ENCODE results near the gene ELOVL7.
"Not testable (repeated sequence)": the region's sequence is repeated elsewhere in the genome, so short reads cannot be mapped to it uniquely, and the experiment has no call there.

ELOVL7 gene

GRCh38 chr5:60830581-60831127 is 13.4 kb downstream of the ELOVL7 start:
- no peak for DNase-seq (ENCODE audit: low read depth in 2 of 2)

- no peak for DNase-seq (ENCODE audit: low read depth in 2 of 2)
Observed at GRCh38 chr5:60829490-60830266, 14.4 kb downstream of the ELOVL7 start.

DNA sequence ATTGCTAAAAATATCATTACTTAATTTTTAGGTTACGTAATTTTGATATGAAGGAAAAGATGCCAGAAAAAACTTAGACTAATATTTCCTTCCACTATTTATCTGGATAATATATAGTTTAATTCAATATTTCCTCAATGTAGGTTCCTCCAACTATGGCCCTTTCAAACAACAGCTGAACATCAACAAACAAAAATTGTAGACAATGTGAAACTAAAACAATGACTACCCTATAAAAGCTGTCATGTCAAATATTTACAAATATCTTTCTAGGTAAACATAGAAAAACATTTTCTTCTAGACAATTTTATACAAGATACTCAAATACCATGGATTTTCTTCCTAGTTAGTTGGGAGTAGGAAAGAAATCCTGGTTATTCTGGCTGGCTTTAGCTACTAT is 16.9 kb downstream of the ELOVL7 start:
- DNase-seq (ENCODE audit: low read depth in 2 of 2) = no peak

- DNase-seq (ENCODE audit: low read depth in 2 of 2) = no peak
Observed at GRCh38 chr5:60826653-60827052, 17.4 kb downstream of the ELOVL7 start.

- no peak for DNase-seq (ENCODE audit: low read depth in 2 of 2)
Observed at GRCh38 chr5:60823574-60823973, 20.5 kb downstream of the ELOVL7 start.

GRCh38 chr5:60822285-60822556 is 21.8 kb downstream of the ELOVL7 start:
- no peak for DNase-seq (ENCODE audit: low read depth in 2 of 2)

GRCh38 chr5:60821488-60822284 is 22.4 kb downstream of the ELOVL7 start:
- no peak for DNase-seq (ENCODE audit: low read depth in 2 of 2)

DNA sequence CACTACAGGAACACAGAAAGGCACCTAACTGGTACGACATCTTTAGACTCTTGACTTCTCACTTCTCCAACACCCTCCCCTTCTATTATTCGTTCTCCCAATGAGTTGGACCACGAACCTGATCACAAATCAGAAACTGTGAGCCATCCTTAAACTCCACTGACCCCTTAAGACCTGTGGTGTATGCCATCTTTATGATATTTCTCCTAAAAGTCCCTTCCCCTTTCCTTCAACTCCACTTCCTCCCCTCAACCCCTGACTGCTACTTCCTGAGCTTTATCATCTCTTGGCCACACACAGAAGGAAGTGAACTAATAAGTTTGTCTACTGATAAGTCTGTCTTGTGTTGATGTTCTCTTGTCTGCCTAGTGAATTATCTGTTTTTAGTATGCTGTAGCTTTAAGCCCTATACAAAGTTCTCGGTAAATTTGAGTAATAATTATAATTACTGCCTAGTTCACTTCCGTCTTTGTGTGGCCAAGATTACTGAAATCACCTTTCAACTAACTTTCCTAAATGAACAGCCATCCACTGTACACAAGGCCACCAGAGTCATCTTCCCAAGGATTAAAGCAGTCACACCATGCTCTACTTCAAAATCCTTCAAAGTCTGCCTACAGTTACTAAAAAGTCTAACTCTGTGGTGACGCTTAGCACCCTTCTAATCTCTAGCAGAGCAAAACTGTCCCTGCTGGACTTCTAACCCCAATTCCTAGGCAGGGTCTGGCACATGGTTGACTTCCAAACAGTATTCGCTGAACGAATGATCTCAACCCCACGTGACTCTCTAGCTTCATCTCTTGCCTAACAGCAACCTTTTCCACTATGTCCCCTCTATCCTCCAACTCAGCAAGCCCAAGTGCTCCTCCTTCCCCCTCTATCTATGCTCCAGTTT is 23.2 kb downstream of the ELOVL7 start:
- no peak for DNase-seq (ENCODE audit: low read depth in 2 of 2)

- DNase-seq (ENCODE audit: low read depth in 2 of 2) = not testable (repeated sequence)
Observed at GRCh38 chr5:60816138-60816537, 27.9 kb downstream of the ELOVL7 start.

GRCh38 chr5:60814498-60814897 is 29.6 kb downstream of the ELOVL7 start:
- DNase-seq (ENCODE audit: low read depth in 2 of 2) = no peak

DNA sequence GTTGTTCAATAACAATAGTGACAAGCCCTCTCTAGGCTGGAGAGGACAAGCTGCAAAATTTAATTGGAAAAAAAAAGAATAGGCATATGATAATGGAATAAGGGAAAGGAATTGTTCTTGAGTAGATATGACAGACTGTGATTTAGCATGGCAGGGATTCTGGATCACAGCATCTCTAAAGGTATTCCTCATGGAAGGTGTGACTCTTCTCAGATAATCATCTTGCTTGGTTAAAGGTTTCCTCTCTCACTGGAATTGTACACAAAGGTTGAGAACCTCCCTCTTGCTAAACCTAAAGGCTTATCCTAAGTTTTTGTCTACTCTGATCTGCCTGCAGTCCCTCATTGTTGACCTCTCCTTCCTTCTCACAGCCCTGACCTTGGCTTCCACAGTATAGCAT is 31.6 kb downstream of the ELOVL7 start:
- no peak for DNase-seq (ENCODE audit: low read depth in 2 of 2)

GRCh38 chr5:60811105-60811504 is 33.0 kb downstream of the ELOVL7 start:
- DNase-seq (ENCODE audit: low read depth in 2 of 2) = no peak

DNA sequence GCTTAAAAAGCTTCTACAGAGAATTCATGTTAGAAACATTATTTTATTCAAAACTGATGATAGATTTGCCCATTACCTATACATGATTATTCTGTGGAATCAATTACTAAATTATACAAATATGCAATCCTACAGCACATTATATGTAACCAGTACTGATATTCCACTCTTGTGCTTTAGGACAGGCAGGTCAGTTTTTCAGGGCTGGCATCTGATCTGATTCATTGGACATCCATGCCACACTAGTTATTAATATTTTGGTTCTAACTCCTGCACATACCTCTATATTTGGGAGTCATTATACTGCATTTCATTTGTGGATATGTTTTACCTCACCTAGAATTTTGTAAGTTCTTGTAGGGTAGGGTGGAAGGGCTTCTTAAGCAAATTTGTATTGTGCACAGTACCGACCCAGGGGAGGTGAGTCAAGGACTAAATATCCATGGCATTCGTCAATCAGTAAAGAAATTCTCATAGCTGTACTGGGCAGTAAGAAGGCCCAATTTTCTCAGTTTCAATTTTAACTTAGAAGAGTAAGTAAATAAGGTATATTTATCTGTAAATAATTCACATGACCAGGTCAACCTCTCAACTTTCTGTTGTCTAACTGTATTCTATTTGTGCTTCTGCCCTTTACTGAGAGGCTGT is 33.5 kb downstream of the ELOVL7 start:
- no peak for DNase-seq (ENCODE audit: low read depth in 2 of 2)

DNA sequence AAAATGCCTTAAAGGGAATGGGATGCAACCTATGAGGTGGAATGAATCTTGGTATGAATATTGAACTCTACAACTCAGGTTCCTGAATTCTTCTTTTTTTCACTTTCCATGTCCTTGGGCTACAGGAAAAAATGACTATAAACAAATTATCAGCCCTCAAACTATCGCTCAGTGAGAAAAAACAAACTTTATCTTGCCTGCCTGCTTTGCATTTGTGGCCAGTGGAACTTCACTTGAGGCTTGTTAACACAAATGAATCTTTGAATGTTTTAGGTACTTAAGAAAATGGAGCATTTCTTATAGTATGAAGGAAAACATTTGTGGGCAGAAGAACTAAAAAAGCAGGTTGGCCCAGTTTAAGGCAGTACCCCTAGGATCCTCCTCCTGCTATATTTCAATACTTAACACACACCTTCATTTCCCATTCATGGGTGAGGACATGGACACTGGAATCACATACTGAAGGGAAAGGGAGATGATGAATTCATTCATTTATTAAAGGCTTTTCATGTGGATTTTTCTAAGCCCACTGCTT is 34.1 kb downstream of the ELOVL7 start:
- DNase-seq (ENCODE audit: low read depth in 2 of 2) = no peak

DNA sequence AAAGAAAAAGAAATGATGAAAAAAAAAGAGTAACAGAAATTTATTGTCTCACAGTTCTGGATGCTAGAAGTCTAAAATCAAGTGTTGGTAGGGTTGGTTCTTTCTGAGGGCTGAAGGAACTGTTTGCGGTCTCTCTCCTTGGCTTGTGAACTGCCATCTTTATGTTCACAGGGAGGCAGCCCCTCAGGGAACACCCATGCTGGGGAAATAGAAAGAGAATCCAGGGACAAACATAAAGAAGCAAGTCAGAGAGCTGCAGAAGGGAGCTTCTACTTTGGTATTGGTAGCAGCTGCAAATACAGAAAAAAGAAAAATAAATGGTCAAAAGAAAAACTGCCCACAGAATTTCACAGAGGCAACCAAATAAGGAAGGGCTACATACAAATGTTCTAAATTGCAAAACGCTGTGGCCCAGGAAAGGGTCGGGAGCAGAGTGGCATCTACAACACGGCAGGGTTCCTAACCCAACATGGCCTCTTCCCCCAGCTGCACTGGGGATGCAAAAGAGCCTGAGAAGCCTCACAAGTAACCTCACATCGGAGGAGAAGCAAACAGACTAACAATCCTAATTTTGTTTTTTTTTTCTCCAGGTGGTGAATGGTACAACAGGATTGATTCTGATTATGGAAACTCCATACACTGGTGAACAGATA is 37.4 kb downstream of the ELOVL7 start:
- DNase-seq (ENCODE audit: low read depth in 2 of 2) = no peak

DNA sequence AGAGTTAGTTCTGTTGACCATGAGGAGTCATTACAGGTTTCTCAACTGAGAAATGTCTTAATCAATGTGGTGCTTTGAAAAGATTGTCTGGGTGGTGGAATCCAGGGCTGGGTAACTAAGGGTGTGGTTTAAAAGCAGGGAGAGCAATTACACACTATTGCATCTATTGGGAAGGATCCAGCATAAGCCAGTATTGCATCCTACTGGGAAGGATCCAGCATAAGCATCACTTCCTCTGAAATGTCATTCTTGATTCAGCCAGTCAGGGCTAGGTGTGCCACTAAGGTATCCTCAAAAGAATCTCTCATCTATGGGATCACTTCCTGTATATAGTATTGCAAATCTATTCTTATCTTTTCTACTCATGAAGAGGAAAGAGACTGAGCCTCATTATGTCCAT is 38.6 kb downstream of the ELOVL7 start:
- DNase-seq (ENCODE audit: low read depth in 2 of 2) = no peak

GRCh38 chr5:60803712-60804111 is 40.4 kb downstream of the ELOVL7 start:
- DNase-seq (ENCODE audit: low read depth in 2 of 2) = no peak

GRCh38 chr5:60802986-60803385 is 41.1 kb downstream of the ELOVL7 start:
- DNase-seq (ENCODE audit: low read depth in 2 of 2) = no peak

- DNase-seq (ENCODE audit: low read depth in 2 of 2) = no peak
Observed at GRCh38 chr5:60802226-60802625, 41.8 kb downstream of the ELOVL7 start.

DNA sequence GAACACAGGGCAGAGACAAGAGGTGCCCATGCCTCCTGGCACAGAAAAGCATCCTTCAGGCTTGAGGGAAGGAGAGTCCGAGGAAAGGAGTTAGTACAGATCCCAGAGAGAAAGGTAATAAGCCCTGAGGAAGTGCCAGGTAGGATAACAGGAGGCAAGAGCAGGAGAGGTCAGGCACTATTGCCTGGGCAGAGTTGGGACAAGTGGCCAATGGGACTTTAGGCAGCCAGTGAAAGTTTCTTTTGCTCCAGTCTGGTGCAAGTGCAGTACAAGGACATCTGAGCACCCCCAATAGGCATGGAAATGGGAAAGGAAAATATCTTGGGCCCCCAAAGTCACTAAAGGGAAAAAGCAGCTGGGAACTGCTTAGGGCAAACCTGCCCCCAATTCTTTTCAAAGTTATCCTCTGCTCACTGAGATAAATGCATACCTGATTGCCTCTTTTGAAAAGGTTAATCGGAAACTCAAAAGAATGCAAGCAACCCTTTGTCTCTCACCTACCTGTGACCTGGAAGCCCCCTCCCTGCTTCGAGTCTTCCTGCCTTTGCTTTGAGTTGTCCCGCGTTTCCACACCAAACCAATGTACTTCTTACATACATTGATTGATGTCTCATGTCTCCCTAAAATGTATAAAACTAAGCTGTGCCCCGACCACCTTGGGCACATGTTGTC is 46.5 kb downstream of the ELOVL7 start:
- no peak for DNase-seq (ENCODE audit: low read depth in 2 of 2)

Measured in fibroblast of skin of left quadriceps (primary cell).